Activated naive CD8-positive, alpha-beta T cell treated with anti-CD3 and anti-CD28 coated beads for 36 hours (primary cell): Measurements from ENCODE around the gene PALD1. TPM values are rescaled to one million over a fixed set of nuclear protein-coding genes. Genes with fewer than 3 reads are reported as not detected.

ENCODE experiments used
- DNase-seq: peaks from one replicate; pipeline ENCODE4 v3.0.0; 2021
- H3K27ac Mint-ChIP-seq: one replicate; pipeline ENCODE4 v1.8.0; 2022; ENCODE audit warnings: mild to moderate bottlenecking, moderate library complexity, mixed read lengths
- H3K27me3 Mint-ChIP-seq: one replicate; pipeline ENCODE4 v1.8.0; 2022; ENCODE audit warnings: mild to moderate bottlenecking, mixed read lengths
- H3K36me3 Mint-ChIP-seq: one replicate; pipeline ENCODE4 v1.8.0; 2021; ENCODE audit warnings: mild to moderate bottlenecking, mixed read lengths
- H3K4me1 Mint-ChIP-seq: one replicate; pipeline ENCODE4 v1.8.0; 2021; ENCODE audit warnings: mixed read lengths
- H3K4me3 Mint-ChIP-seq: one replicate; pipeline ENCODE4 v1.8.0; 2022; ENCODE audit warnings: mild to moderate bottlenecking, moderate library complexity, mixed read lengths
- H3K9me3 Mint-ChIP-seq: one replicate; pipeline ENCODE4 v1.8.0; 2022; ENCODE audit warnings: mixed read lengths
- total RNA-seq, 2 experiments: library from RNA; stranded (reverse); gene quantifications; one replicate each; pipeline ENCODE4 v1.2.3, GENCODE V29; 2021

PALD1 gene
- total RNA-seq, 2 experiments from 2014 or later: 2.7 to 3.1 TPM

DNA sequence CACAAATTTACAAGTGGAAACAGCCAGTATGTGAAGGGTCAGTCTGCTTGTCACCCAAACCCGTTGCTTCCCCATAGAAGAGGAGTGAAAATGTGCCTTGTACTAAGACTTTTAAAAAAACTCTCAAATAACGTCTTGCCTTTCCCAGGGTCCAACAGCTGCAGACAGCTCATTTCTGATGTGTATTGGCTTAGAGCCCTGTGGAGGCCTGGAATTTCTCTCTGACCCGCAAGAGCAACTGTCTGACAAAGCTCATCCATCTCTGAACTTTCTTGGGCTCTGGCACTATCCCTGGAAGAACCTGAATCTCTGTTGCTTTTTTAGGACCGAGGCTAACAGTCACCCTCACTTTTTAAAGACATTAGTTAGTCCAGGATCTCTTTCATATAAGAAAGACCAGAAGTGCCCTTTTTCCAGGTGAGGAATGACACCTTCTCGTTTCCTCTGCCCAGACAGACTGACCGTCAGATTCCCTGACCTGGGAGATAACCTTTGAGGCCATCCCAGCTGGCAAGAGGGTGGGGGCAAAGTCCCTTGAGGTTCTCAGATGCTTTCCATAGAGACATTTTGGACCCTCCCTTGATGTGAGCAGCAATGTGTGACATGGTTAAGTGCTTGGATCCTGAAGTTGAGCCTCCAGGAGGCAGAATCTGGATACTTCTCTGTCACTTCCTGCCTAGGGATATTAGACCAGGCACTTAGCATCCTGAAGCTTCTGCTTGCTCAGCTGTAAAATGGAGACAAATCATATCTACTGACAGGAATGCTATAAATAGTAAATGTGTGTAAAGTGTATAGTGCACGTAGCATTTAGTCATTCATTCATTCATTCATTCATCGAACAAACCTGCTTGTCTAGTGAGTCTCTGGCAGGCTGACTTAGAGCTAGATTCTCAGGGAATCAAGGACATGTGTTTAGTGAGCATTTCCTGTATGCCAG is 32.6 kb upstream of the PALD1 start:
- peaks cover 3% of the 10 kb centered on the region for H3K4me1 Mint-ChIP-seq
- no peaks in the 10 kb centered on the region for H3K9me3 Mint-ChIP-seq
- peaks cover 39% of the 10 kb centered on the region for H3K27me3 Mint-ChIP-seq
- no peak for DNase-seq
- H3K36me3 Mint-ChIP-seq: no peaks in the 10 kb centered on the region
- H3K27ac Mint-ChIP-seq: no peak overlapping the region
- H3K4me3 Mint-ChIP-seq: no peak overlapping the region

DNA sequence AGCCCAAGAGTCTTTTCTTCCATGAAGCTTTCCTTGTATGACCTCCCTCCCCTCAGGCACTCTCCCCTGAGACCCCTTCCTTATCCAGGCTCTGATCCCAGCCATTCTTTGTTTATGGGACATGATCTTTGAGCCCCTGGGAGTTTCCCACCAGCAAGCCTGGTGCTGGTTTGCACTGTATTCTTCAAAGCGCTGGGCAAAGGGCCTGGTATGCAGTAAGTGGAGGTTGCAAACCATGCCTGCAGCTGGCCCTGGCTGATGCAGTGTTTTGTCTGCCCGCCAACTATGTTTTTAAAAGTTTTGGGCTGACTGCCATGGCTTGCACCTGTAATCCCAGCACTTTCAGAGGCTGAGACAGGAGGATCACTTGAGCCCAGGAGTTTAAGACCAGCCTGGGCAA is 30.3 kb upstream of the PALD1 start:
- no peaks in the 10 kb centered on the region for H3K4me1 Mint-ChIP-seq
- H3K36me3 Mint-ChIP-seq: no peaks in the 10 kb centered on the region

DNA sequence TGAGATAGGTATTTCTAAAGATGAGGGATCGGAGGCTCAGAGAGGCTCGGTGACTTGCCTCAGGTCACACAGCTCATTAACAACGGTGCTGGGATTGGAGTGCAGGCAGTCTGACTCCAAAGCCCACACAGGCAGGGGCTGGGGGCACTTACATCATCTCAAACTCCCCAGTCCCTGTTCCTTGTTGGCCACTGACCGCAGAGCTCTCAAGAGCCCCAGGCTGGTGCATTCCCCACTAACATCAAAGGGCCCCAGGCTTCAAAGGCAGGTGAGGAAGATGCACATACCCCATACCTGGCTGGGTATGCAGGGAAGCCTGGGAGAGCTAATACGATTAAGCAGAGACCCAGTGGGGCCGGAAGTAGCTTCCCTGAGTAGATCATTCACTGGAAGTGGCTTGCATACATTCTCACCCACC is 23.3 kb upstream of the PALD1 start:
- H3K4me1 Mint-ChIP-seq: peaks cover 1% of the 10 kb centered on the region
- H3K27me3 Mint-ChIP-seq: peaks cover 52% of the 10 kb centered on the region
- H3K9me3 Mint-ChIP-seq: no peaks in the 10 kb centered on the region
- DNase-seq: no peak
- no peak overlapping the region for H3K27ac Mint-ChIP-seq
- H3K36me3 Mint-ChIP-seq: no peaks in the 10 kb centered on the region
- no peak overlapping the region for H3K4me3 Mint-ChIP-seq

More for the DNA sequence above, 30.3 kb upstream of the PALD1 start:
- peaks cover 21% of the 10 kb centered on the region for H3K27me3 Mint-ChIP-seq
- no peak overlapping the region for H3K27ac Mint-ChIP-seq
- H3K4me3 Mint-ChIP-seq: no peak overlapping the region
- H3K9me3 Mint-ChIP-seq: no peaks in the 10 kb centered on the region
- no peak for DNase-seq

DNA sequence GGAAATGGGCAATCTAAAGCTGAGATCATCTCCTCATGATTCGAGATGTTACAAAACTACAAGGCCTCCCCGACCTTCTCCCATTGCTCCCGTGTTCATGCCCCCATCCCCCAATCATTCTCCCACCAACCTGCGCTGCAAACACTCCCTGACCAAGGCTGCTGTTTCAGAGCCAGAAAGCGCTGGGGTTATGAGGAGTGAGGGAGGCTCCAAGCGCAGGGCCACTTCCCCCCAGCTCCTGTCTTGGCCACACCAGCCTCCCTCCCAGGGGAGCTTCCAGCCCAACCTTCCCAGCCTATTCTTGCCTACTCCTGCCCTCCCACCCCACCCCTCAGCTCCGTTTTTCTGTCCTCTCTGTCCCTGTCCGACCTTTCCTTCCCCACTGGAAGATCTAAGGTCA is 22.4 kb upstream of the PALD1 start:
- no peak for DNase-seq
- peaks cover 3% of the 10 kb centered on the region for H3K4me1 Mint-ChIP-seq
- no peaks in the 10 kb centered on the region for H3K36me3 Mint-ChIP-seq
- no peaks in the 10 kb centered on the region for H3K9me3 Mint-ChIP-seq
- H3K27me3 Mint-ChIP-seq: peaks cover 57% of the 10 kb centered on the region
- H3K27ac Mint-ChIP-seq: no peak overlapping the region
- no peak overlapping the region for H3K4me3 Mint-ChIP-seq

DNA sequence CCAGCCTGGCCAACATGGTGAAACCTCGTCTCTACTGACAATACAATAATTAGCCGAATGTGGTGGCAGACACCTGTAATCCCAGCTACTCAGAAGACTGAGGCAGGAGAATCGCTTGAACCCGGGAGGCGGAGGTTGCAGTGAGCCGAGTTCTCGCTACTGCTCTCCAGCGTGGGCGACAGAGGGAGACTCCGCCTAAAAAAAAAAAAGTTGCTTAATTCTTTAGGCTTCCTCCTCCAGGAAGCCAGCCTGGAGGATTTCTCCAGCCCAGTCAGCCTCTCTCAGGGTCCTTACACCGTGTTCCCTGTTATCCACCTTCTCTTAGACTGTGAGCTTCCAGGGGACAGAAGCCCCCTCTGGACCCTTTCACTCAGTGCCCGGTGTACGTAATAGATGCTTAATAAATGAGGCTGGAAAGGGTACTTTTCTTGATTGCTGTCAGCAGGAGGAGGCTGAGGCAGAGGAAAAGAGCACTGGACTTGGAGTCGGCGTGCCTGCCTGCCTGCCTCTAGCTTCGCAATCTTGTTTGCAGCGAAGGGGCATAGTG is 20.7 kb upstream of the PALD1 start:
- Mint-ChIP-seq H3K4me3 (no peak overlapping the region), H3K4me1 (peaks cover 3% of the 10 kb centered on the region), H3K27me3 (peaks cover 58% of the 10 kb centered on the region), H3K9me3 (no peaks in the 10 kb centered on the region), H3K36me3 (no peaks in the 10 kb centered on the region), H3K27ac (no peak overlapping the region)
- no peak for DNase-seq

DNA sequence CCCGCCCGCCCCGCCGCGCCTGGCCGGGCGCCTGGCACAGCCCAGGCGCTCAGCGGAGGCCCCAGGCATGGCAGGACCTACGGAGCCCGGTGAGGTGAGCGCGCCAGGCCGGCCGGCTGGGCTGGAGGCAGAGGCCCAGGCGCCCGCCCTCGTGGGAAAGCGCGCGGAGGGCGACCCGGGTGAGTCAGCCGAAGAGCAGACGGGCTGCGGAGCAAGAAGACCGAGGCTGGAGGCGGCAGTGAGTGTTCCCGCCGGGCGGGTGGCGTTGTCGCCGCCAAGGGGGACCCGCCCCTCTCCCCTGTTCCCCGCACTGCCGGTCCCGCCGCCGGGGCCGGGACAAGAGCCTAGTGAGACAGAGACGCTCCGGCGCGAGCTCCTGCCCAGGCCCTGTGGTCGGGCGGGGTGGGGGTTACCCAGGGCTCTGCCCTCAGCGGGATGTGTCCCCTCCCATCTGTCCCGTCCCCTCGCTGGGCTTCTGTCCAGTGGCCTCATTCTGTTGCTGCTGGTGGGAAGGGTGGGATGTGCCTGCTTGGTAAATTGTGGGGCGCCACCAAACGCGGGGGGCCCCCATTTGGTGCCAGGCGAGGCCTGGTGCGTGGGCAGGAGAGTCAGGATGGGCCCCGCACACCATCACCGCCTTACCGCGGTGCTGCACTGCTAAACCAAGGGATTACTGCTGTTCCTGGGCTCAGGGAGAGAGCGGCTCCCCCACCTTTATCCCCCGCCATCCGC is 20.1 kb upstream of the PALD1 start:
- H3K4me1 Mint-ChIP-seq: peaks cover 3% of the 10 kb centered on the region
- H3K9me3 Mint-ChIP-seq: no peaks in the 10 kb centered on the region
- H3K27me3 Mint-ChIP-seq: peaks cover 58% of the 10 kb centered on the region
- no peak overlapping the region for H3K27ac Mint-ChIP-seq
- peak; percentile 68 for DNase-seq
- no peaks in the 10 kb centered on the region for H3K36me3 Mint-ChIP-seq
- H3K4me3 Mint-ChIP-seq: peak overlapping the region; percentile 32

DNA sequence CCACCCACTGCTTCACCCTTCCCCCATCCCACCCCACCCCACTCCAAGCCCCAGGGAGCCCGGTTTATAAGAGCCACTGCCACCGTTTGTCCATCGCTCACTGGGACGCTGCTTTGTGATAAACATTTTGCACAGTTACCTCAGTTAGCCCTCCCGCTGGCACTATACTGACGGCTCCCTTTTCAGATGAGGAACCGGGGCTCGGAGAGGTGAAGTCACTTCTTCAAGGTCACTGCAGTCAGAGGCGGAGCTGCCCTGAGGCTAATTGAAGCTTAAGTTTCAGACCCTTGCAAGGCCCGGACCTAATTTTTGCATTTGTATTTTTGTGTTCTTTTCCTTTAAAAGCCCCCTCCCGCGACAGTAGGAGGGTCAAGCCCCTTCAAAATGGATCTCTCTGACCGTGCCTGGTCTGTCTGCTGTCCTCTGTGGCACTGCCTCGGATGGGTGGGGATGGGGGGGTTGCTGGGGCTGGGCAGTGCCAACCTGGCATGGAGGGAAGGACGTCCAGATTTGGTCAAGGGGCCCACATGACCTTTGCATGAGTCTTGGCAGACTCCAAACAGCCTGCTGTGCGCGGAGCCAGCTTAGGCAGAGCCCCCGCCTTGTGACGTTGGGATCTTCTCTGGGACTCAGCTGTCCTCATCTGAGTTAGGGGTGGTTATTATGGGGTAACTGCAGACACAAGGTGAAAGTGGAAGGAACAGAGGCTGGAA is 19.4 kb upstream of the PALD1 start:
- Mint-ChIP-seq H3K4me1 (peaks cover 3% of the 10 kb centered on the region), H3K36me3 (no peaks in the 10 kb centered on the region), H3K9me3 (no peaks in the 10 kb centered on the region), H3K4me3 (no peak overlapping the region), H3K27ac (no peak overlapping the region), H3K27me3 (peaks cover 58% of the 10 kb centered on the region)
- DNase-seq: no peak

DNA sequence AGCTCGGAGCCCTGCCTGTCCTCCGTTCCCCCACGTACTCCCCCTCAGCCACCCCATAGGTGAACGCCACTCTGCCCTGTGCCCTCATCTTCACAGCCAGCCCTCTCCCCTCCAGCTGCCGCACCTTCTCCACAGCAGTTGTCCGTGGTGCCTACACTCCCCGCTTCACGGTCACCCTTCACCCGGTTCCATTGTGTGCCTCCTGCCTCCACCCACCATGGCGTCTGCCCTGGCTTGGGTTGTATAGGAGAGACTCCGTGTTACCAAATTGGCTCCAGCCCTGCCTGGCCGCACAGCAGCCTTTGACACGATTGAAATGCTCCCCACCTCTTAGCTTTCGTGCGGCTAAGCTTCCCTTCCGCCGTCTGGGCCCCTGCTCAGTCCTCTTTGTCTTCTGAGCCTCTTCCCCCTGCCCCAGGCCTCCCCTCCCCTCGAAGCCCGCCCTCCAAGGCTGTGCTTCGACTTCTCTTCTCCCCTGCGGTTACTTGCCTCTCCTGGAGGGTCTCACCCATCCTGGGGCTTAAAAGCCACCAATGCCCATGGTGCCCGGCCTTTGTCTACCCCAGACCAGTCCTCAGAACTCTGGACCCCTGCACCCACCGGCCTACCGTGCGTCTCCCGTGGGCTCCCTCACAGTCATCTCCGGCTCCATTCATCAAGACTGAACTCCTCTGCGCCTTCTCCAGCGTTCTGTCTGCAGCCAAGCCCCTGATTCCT is 18.6 kb upstream of the PALD1 start:
- Mint-ChIP-seq H3K4me1 (peaks cover 3% of the 10 kb centered on the region), H3K4me3 (no peak overlapping the region), H3K27me3 (peaks cover 58% of the 10 kb centered on the region), H3K36me3 (no peaks in the 10 kb centered on the region), H3K27ac (no peak overlapping the region), H3K9me3 (no peaks in the 10 kb centered on the region)
- no peak for DNase-seq

DNA sequence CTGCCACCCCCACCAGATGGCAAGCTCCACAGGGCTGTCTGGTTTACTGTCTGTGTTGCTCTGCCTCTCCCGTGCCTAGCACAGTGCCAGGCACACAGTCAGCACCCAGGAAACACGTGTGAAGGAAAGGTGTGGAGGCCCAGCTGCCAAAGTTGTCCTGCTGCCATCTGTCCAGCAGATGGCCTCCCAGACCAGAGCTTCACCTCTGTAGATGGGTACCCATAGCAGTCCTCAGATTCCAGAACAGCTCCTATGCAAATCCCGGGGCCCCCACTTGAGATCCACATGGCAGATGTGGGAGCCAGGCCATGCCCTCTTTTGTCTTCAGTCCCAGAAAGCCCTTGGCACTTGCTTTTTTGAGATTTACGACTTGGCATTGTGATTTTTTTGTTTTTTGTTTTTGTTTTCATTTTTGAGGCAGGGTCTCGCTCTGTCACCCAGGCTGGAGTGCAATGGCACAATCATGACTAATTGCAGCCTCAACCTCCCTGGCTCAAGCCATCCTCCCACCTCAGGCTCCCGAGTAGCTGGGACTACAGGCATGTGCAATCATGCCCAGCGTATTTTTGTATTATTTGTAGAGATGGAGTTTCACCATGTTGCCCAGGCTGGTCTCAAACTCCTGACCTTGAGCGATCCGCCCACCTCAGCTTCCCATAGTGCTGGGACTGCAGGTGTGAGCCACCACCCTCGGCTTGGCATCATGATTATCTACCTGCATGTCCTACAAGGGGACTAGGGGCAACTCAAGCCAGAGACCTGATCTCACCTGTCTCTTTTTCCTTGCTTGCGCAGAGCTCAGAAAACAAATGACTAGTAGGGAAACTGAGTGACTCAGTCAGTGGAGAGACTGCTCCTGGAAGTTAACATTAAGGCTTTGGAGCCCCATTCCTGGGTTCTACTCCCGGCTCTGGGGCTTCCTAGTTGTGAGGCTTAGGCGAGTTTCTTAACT is 16.9 kb upstream of the PALD1 start:
- Mint-ChIP-seq H3K27me3 (peaks cover 43% of the 10 kb centered on the region), H3K36me3 (no peaks in the 10 kb centered on the region), H3K27ac (no peak overlapping the region), H3K4me1 (peaks cover 3% of the 10 kb centered on the region), H3K9me3 (no peaks in the 10 kb centered on the region), H3K4me3 (no peak overlapping the region)
- DNase-seq: peak; percentile 41

DNA sequence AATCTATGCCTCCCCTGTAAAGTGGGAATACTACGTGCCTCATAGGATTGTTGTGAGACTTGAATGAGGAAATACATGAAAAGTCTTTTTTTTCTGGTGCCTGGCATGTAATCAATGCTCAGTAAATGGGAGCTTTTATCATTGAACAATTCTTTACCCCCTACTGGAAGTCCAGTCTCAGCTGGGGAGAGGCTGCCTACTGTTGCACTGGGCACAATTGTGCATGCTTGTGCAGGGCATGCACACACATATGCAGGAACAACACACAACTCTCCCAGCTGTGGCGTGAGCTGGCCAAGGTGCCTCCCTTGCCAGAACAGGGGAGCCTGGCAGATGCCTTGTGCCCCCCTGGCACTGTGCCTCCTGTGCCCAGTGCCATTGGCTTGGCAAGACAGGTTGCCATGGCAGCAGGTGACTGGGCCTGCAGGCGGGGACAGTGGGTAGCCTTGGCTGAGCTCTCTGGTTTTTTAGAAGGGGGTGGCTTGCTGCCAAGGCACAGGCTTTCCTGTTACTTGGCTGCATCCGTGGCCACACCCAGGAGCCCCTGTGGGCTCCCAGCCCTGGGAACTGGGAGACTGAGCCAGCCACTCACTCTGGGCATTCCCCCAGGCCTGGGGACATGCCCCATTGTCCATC is 16.1 kb upstream of the PALD1 start:
- DNase-seq: no peak
- Mint-ChIP-seq H3K4me3 (no peak overlapping the region), H3K4me1 (peaks cover 3% of the 10 kb centered on the region), H3K27me3 (peaks cover 35% of the 10 kb centered on the region), H3K36me3 (no peaks in the 10 kb centered on the region), H3K9me3 (no peaks in the 10 kb centered on the region), H3K27ac (no peak overlapping the region)

DNA sequence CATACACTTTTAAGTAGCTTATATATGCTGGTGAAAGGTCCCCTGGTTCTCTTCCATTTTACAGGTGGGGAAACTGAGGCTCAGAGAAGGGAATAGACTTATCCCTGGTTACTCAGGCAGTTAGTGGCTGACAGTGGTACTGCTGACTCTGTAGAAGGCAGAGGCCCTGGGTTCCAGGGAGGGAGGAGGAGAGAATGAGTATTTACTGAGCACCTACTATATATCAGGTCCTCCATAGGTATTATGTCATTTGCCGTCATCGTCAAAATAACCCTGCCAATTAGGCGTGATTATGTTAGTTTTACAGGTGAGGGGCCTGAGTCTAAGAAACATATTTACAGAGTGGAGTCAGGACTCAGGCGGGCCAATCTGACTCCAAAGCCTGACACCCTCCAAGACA is 13.3 kb upstream of the PALD1 start:
- DNase-seq: no peak
- Mint-ChIP-seq H3K4me3 (no peak overlapping the region), H3K27ac (no peak overlapping the region), H3K36me3 (no peaks in the 10 kb centered on the region), H3K27me3 (peaks cover 11% of the 10 kb centered on the region), H3K9me3 (no peaks in the 10 kb centered on the region), H3K4me1 (peaks cover 1% of the 10 kb centered on the region)

DNA sequence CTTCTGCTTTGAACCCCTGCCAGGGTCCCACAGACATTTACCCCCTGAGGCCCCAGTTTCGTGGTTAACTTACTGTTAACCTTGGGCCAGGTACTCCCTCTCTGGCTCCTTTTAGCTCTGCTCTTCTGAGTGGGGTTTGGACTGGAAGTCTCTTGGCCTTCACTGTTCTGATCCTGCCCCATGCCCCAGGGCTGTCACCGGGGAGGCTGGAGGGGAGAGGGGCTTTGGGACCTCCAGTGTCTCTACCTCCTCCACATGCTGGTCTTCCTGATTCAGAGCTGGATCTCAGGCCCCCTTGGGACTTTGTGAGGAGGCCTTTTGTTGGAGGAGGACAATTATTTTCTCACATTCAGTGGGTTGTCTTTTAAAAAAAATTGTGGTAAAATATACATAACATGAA is 12.7 kb upstream of the PALD1 start:
- Mint-ChIP-seq H3K27me3 (peaks cover 5% of the 10 kb centered on the region), H3K27ac (no peak overlapping the region), H3K4me3 (no peak overlapping the region), H3K4me1 (peaks cover 1% of the 10 kb centered on the region), H3K36me3 (no peaks in the 10 kb centered on the region), H3K9me3 (no peaks in the 10 kb centered on the region)
- no peak for DNase-seq

DNA sequence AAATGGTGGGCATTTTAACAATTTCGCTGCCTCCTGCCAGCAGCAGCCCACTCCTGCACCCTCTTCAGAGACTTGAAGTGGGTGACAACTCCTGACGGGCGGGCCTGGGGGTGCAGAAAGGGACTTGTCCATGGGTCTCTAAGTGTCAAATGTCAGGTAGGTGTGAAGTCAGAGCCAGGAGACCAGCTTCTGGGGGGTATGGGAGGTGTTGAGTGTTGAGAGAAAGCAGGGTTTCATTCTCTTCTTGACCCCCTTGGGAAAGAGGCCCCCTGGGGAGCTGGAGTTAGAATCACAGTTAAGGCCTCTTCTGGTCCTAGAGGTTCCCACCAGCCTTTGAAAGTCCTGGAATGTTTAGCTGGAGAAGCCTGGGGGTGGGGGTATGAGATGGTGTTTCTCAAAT is 11.6 kb upstream of the PALD1 start:
- no peaks in the 10 kb centered on the region for H3K36me3 Mint-ChIP-seq
- no peak for DNase-seq
- H3K4me3 Mint-ChIP-seq: no peak overlapping the region
- no peaks in the 10 kb centered on the region for H3K27me3 Mint-ChIP-seq
- H3K4me1 Mint-ChIP-seq: no peaks in the 10 kb centered on the region
- H3K9me3 Mint-ChIP-seq: no peaks in the 10 kb centered on the region
- H3K27ac Mint-ChIP-seq: no peak overlapping the region
